HK-2 (cell line): ENCODE data around the gene MTHFR.
A peak's percentile ranks its signal among the peaks of the same experiment; 100 is the strongest.

Experiments
- DNase-seq: peaks from one replicate; pipeline ENCODE4 v3.0.0-alpha.2; 2018; ENCODE audit not compliant: unreplicated experiment

MTHFR gene

GRCh38 chr1:11797525-11798216, 8.1 kb downstream of the MTHFR start:
- peak; percentile 70 for DNase-seq

- peak; percentile 82 for DNase-seq
These were observed 9.5 kb downstream of the MTHFR start for GRCh38 chr1:11796036-11796828.

GRCh38 chr1:11795238-11795890, 10.4 kb downstream of the MTHFR start:
- no peak for DNase-seq

GRCh38 chr1:11794446-11795237, 11.1 kb downstream of the MTHFR start:
- DNase-seq, result no peak

- DNase-seq, result no peak
These were observed 11.9 kb downstream of the MTHFR start for GRCh38 chr1:11793819-11794218.

GRCh38 chr1:11792106-11792505, 13.7 kb downstream of the MTHFR start:
- no peak for DNase-seq

GRCh38 chr1:11790880-11791715, 14.7 kb downstream of the MTHFR start:
- DNase-seq, result no peak

GRCh38 chr1:11790101-11790879, 15.5 kb downstream of the MTHFR start:
- DNase-seq, result no peak

GRCh38 chr1:11789126-11790067, 16.4 kb downstream of the MTHFR start:
- DNase-seq, result no peak

- no peak for DNase-seq
These were observed 17.2 kb downstream of the MTHFR start for GRCh38 chr1:11788549-11789053.

GRCh38 chr1:11787804-11788436, 17.8 kb downstream of the MTHFR start:
- no peak for DNase-seq

- peak; percentile 58 for DNase-seq
These were observed 18.4 kb downstream of the MTHFR start for GRCh38 chr1:11787251-11787803.

GRCh38 chr1:11786168-11786567, 19.6 kb downstream of the MTHFR start:
- no peak for DNase-seq

GRCh38 chr1:11784993-11785769, 20.6 kb downstream of the MTHFR start:
- peak; percentile 87 for DNase-seq

- DNase-seq, result no peak
These were observed 21.3 kb downstream of the MTHFR start for GRCh38 chr1:11784256-11784992.

- DNase-seq, result no peak
These were observed 22.2 kb downstream of the MTHFR start for GRCh38 chr1:11783556-11783955.
